ENCODE results near the gene MYO18B. TPM values are rescaled to one million over a fixed set of nuclear protein-coding genes. Genes with fewer than 3 reads are reported as not detected.

MYO18B gene
- total and polyA plus RNA-seq, 8 donors: 0.05 to 0.47 (median 0.14) TPM

GRCh38 chr22:25795478-25795877, 53.5 kb downstream of the MYO18B start:
- intact Hi-C loops (cut with DNase I): no loop called here
- Histone ChIP-seq H3K27ac (no peak overlapping the region), H3K27me3 (no peaks in the 10 kb centered on the region), H3K4me3 (no peak overlapping the region), H3K36me3 (no peaks in the 10 kb centered on the region), H3K4me1 (no peaks in the 10 kb centered on the region), H3K9me3 (no peaks in the 10 kb centered on the region)
- FAIRE-seq: no peak
- DNase-seq: no peak
- peak in 2 of 4 donors; percentile 44 to 74 for ATAC-seq
- TF ChIP-seq CTCF (IDR thresholded peaks at IDR 0.05): no peak
- WGBS, 2 donors: 26 to 32% methylated on average over 5 of the region's 5 CpGs

- no peaks in the 10 kb centered on the region for H3K27me3 ChIP-seq
- H3K9me3 ChIP-seq: no peaks in the 10 kb centered on the region
- FAIRE-seq: no peak
- intact Hi-C loops (cut with DNase I): no loop called here
- WGBS, 2 donors: 65 to 72% methylated on average over 22 of the region's 22 CpGs
- ATAC-seq: no peak
- TF ChIP-seq CTCF (IDR thresholded peaks at IDR 0.05): no peak
- DNase-seq: no peak
- no peaks in the 10 kb centered on the region for H3K4me1 ChIP-seq
- H3K27ac ChIP-seq: no peak overlapping the region
- H3K36me3 ChIP-seq: no peaks in the 10 kb centered on the region
- H3K4me3 ChIP-seq: no peak overlapping the region
Measured at GRCh38 chr22:25797498-25798290, 55.7 kb downstream of the MYO18B start.

- H3K27me3 ChIP-seq: no peaks in the 10 kb centered on the region
- WGBS, 2 donors: 39 to 41% methylated on average over 5 of the region's 5 CpGs
- no peaks in the 10 kb centered on the region for H3K4me1 ChIP-seq
- H3K27ac ChIP-seq: no peak overlapping the region
- DNase-seq (no peak), FAIRE-seq (no peak), ATAC-seq (no peak)
- no peak overlapping the region for H3K4me3 ChIP-seq
- H3K36me3 ChIP-seq: no peaks in the 10 kb centered on the region
- no peak for TF ChIP-seq CTCF (IDR thresholded peaks at IDR 0.05)
- intact Hi-C loops (cut with DNase I): no loop called here
- H3K9me3 ChIP-seq: no peaks in the 10 kb centered on the region
Measured at GRCh38 chr22:25800766-25801165, 58.8 kb downstream of the MYO18B start.

GRCh38 chr22:25802018-25802417, 60.0 kb downstream of the MYO18B start:
- no peak overlapping the region for H3K4me3 ChIP-seq
- no peak for TF ChIP-seq CTCF (IDR thresholded peaks at IDR 0.05)
- ATAC-seq: no peak
- H3K27me3 ChIP-seq: no peaks in the 10 kb centered on the region
- DNase-seq: no peak
- H3K4me1 ChIP-seq: no peaks in the 10 kb centered on the region
- H3K36me3 ChIP-seq: no peaks in the 10 kb centered on the region
- 36 to 51% methylated on average over 2 of the region's 2 CpGs for WGBS, 2 donors
- H3K9me3 ChIP-seq: no peaks in the 10 kb centered on the region
- FAIRE-seq: no peak
- intact Hi-C loops (cut with DNase I): no loop called here
- no peak overlapping the region for H3K27ac ChIP-seq

- no peaks in the 10 kb centered on the region for H3K4me1 ChIP-seq
- no peak overlapping the region for H3K27ac ChIP-seq
- H3K9me3 ChIP-seq: no peaks in the 10 kb centered on the region
- TF ChIP-seq CTCF (IDR thresholded peaks at IDR 0.05): no peak
- H3K27me3 ChIP-seq: no peaks in the 10 kb centered on the region
- no peaks in the 10 kb centered on the region for H3K36me3 ChIP-seq
- no peak for FAIRE-seq
- no peak for ATAC-seq
- 71 to 86% methylated on average over 6 of the region's 6 CpGs for WGBS, 2 donors
- H3K4me3 ChIP-seq: no peak overlapping the region
- no peak for DNase-seq
- intact Hi-C loops (cut with DNase I): no loop called here
Measured at GRCh38 chr22:25804676-25805075, 62.7 kb downstream of the MYO18B start.
